OCI-LY7 (cell line): Measurements from ENCODE around the gene CHST11. TPM values are rescaled to one million over a fixed set of nuclear protein-coding genes. Genes with fewer than 3 reads are reported as not detected.

Experiments
- BruUV-seq: library from RNA; stranded (reverse); fragments of 400-500 nt; replicated peaks from 2 replicates; lab custom pipeline; 2021; lab: Mats Ljungman, UMichigan
- CTCF ChIA-PET: fragments of 300-600 bp; sonication (Branson Sonifier 250); formaldehyde crosslinking; loops from one replicate; lab custom pipeline; 2022; ENCODE audit warnings: antibody characterized with exemption; ENCODE audit not compliant: unreplicated experiment; lab: Charles Lee
- POLR2A ChIA-PET: fragments of 300-600 bp; sonication (Branson Sonifier 250); formaldehyde crosslinking; loops from one replicate; lab custom pipeline; 2022; ENCODE audit warnings: antibody characterized with exemption; lab: Charles Lee
- DNase-seq: peaks from one replicate; pipeline ENCODE4 v3.0.0-alpha.2; 2015; ENCODE audit warnings: low spot score
- H2AFZ ChIP-seq: fragments of 200-600 bp; sonication (generic), shearing (Covaris generic); 2 replicates; pipeline ENCODE4 v1.6.1; 2014; ENCODE audit warnings: mild to moderate bottlenecking, antibody characterized with exemption, low read length, moderate library complexity
- H3K27ac ChIP-seq: fragments of 200-600 bp; sonication (generic); 2 replicates; pipeline ENCODE4 v1.5.1; 2014; ENCODE audit warnings: mixed run types, low read depth, mild to moderate bottlenecking, moderate library complexity, low read length, inconsistent platforms; ENCODE audit not compliant: poor library complexity, severe bottlenecking
- H3K36me3 ChIP-seq: fragments of 200-600 bp; sonication (generic); 2 replicates; pipeline ENCODE4 v1.6.1; 2014; ENCODE audit warnings: mild to moderate bottlenecking, antibody characterized with exemption, low read length, moderate library complexity, mixed read lengths; ENCODE audit not compliant: insufficient read depth
- H3K4me1 ChIP-seq: fragments of 200-600 bp; sonication (generic); 2 replicates; pipeline ENCODE4 v1.5.1; 2014; ENCODE audit warnings: mild to moderate bottlenecking, low read length; ENCODE audit not compliant: insufficient read depth, poor library complexity, severe bottlenecking
- H3K4me2 ChIP-seq: fragments of 200-600 bp; sonication (generic); 2 replicates; pipeline ENCODE4 v1.6.1; 2014; ENCODE audit warnings: mild to moderate bottlenecking, low read length
- H3K4me3 ChIP-seq: fragments of 200-600 bp; sonication (generic); 2 replicates; pipeline ENCODE4 v1.5.1; 2014; ENCODE audit warnings: mild to moderate bottlenecking, low read depth, low read length; ENCODE audit not compliant: poor library complexity, severe bottlenecking
- H3K79me2 ChIP-seq: fragments of 200-600 bp; sonication (generic); 2 replicates; pipeline ENCODE4 v1.6.1; 2016; ENCODE audit warnings: low read depth, mild to moderate bottlenecking, low read length, moderate library complexity, mixed read lengths; ENCODE audit not compliant: insufficient read depth
- H3K9me2 ChIP-seq: fragments of 200-600 bp; sonication (generic); 2 replicates; pipeline ENCODE4 v1.6.1; 2016; ENCODE audit warnings: mild to moderate bottlenecking, low read length, mixed read lengths; ENCODE audit not compliant: insufficient read depth
- H3K9me3 ChIP-seq: fragments of 200-600 bp; sonication (generic); 2 replicates; pipeline ENCODE4 v1.6.1; 2014; ENCODE audit warnings: mild to moderate bottlenecking, mixed run types, low read length, mixed read lengths
- H4K20me1 ChIP-seq: fragments of 200-600 bp; sonication (generic); 2 replicates; pipeline ENCODE4 v1.6.1; 2014; ENCODE audit warnings: mild to moderate bottlenecking, antibody characterized with exemption, low read length, moderate library complexity, mixed read lengths; ENCODE audit not compliant: insufficient read depth
- EZH2phosphoT487 ChIP-seq: fragments of 200-600 bp; sonication (generic); IDR thresholded peaks from 2 replicates; pipeline ENCODE4 v1.6.1; 2018; ENCODE audit warnings: low read depth, borderline replicate concordance, mild to moderate bottlenecking, mixed run types, antibody characterized with exemption, low read length, moderate library complexity, mixed read lengths
- intact Hi-C: fragments of 100-400 bp; cut with micrococcal nuclease; formaldehyde crosslinking; loops from one replicate; pipeline ENCODE4 v1.10.0; 2022; ENCODE audit not compliant: unreplicated experiment
- total RNA-seq, 2 experiments: library from RNA; depleted of rRNA in 1 of 2; stranded (reverse); fragments of >200 nt in 1 of 2; shearing (Covaris generic) in 1 of 2; gene quantifications; 2 replicates each; pipeline ENCODE4 v1.2.3, GENCODE V29; 2014 to 2022
- TF ChIP-seq, protein P1 (sequence below): fragments of 200-600 bp; sonication (generic); conservative IDR thresholded peaks from 2 replicates; pipeline ENCODE4 v1.5.1; 2014; ENCODE audit warnings: mild to moderate bottlenecking, antibody characterized with exemption, low read length, moderate library complexity, mixed read lengths

Gene CHST11
- total RNA-seq, 2 experiments from 2014 or later = 15.2 to 41.6 TPM

DNA sequence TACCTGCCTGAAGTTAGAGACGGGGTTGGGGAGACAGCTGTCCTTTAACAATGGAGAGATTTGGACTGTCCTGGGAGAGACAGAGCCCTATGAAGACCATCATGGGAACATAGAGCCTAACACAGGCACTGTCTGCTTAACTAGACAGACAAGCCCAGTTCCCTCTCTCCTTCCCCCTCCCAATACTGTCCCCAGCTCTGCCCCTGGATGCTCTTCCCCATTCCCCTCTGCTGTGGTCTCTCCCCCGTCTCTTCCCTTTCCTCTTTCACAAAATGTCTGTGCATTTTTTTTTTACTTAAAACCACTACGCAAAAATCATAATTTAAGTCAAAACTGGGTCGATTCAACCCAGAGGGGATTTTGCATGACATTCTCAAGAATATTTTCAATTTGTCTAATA is 232.9 kb downstream of the CHST11 start:
- ChIA-PET POLR2A (interaction anchor here (1.1 kb wide), 1 partner anchor 46 kb away, joined by 4 read pairs; no protein-coding TSS in a partner anchor), CTCF (interaction anchor here (0.6 kb wide), 1 partner anchor 20 kb away, joined by 4 read pairs; no protein-coding TSS in a partner anchor)
- no peak overlapping the region for H3K4me2 ChIP-seq
- DNase-seq = no peak
- H4K20me1 ChIP-seq = no peaks in the 10 kb centered on the region
- no peaks in the 10 kb centered on the region for H3K4me1 ChIP-seq
- no peak overlapping the region for H3K4me3 ChIP-seq
- BruUV-seq = no TSS peak
- H3K9me2 ChIP-seq = no peaks in the 10 kb centered on the region
- H3K79me2 ChIP-seq = no peaks in the 10 kb centered on the region
- H3K27ac ChIP-seq = no peak overlapping the region
- no peak overlapping the region for H2AFZ ChIP-seq
- intact Hi-C loops = no loop called here
- H3K36me3 ChIP-seq = peaks cover 8% of the 10 kb centered on the region
- no peak for TF ChIP-seq EZH2phosphoT487
- TF ChIP-seq, protein P1, sequence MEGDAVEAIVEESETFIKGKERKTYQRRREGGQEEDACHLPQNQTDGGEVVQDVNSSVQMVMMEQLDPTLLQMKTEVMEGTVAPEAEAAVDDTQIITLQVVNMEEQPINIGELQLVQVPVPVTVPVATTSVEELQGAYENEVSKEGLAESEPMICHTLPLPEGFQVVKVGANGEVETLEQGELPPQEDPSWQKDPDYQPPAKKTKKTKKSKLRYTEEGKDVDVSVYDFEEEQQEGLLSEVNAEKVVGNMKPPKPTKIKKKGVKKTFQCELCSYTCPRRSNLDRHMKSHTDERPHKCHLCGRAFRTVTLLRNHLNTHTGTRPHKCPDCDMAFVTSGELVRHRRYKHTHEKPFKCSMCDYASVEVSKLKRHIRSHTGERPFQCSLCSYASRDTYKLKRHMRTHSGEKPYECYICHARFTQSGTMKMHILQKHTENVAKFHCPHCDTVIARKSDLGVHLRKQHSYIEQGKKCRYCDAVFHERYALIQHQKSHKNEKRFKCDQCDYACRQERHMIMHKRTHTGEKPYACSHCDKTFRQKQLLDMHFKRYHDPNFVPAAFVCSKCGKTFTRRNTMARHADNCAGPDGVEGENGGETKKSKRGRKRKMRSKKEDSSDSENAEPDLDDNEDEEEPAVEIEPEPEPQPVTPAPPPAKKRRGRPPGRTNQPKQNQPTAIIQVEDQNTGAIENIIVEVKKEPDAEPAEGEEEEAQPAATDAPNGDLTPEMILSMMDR = no peak
- no peaks in the 10 kb centered on the region for H3K9me3 ChIP-seq

DNA sequence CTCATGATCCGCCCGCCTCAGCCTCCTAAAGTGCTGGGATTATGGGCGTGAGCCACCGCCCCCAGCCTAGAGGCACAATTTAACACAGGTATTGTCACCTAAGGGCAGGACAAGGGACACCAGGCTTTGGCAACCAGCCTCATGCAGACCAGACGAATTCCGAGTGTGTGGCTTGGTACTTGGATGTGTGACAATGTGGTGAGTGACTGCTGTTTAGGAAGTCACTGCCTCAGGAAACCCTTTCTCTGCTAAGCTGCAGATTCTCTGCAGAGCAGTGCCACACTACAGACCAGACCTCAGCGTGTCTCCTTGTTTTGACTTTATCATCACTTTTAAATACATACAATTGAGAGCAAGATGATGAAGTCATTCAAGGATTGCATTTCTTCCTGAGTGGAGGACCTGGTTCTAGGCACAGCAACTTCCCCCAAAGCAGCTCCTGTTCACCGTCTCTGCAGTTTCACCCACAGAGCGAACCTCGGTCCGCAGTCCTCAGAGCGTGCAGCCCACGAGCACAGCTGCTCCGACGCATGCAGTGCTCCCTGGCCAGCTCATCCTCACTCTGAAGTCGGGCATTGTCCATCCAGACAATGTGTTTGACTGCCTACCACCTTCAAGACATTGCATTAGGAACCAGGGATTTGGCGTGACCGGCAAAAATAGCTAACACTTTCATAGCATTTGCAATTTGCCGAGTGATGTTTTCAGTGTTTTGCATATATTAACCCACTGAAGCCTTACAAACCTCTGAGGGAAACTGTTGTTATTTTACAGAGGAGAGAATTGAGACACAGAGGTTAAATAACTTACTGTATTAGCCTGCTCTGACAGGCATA is 235.2 kb downstream of the CHST11 start:
- no peak overlapping the region for H3K4me3 ChIP-seq
- POLR2A ChIA-PET = no interaction called here
- H3K9me2 ChIP-seq = no peaks in the 10 kb centered on the region

More for the DNA sequence above, 235.2 kb downstream of the CHST11 start:
- no peak overlapping the region for H3K4me2 ChIP-seq
- no peak overlapping the region for H3K27ac ChIP-seq
- CTCF ChIA-PET = no interaction called here
- H3K79me2 ChIP-seq = no peaks in the 10 kb centered on the region
- H3K9me3 ChIP-seq = no peaks in the 10 kb centered on the region
- H3K36me3 ChIP-seq = peaks cover 8% of the 10 kb centered on the region
- peaks cover 12% of the 10 kb centered on the region for H3K4me1 ChIP-seq
- no peaks in the 10 kb centered on the region for H4K20me1 ChIP-seq
- BruUV-seq = no TSS peak
- TF ChIP-seq EZH2phosphoT487 = no peak
- TF ChIP-seq, protein P1 = no peak
- intact Hi-C loops = no loop called here
- H2AFZ ChIP-seq = no peak overlapping the region
- DNase-seq = no peak
